Measurements from ENCODE around the gene HSD3B1. TPM values are rescaled to one million over a fixed set of nuclear protein-coding genes. Genes with fewer than 3 reads are reported as not detected.
A peak's percentile ranks its signal among the peaks of the same experiment; 100 is the strongest.

HSD3B1 gene
- total and polyA plus RNA-seq, 7 donors, result not detected

GRCh38 chr1:119537966-119538365, 31.0 kb downstream of the HSD3B1 start:
- WGBS, 3 donors, result 76 to 84% (median 83%) methylated on average over 3 of the region's 3 CpGs
- no peaks in the 10 kb centered on the region for H3K36me3 ChIP-seq (ENCODE audit: insufficient read depth in 1 of 2, low read depth in 1 of 2)
- TF ChIP-seq CTCF (IDR thresholded peaks at IDR 0.05), result no peak

GRCh38 chr1:119539636-119540035, 32.6 kb downstream of the HSD3B1 start:
- Histone ChIP-seq H3K4me3 (no peak overlapping the region), H3K4me1 (no peaks in the 10 kb centered on the region), H3K27ac (no peak overlapping the region), H3K9me3 (no peaks in the 10 kb centered on the region), H3K36me3 (ENCODE audit: insufficient read depth in 1 of 2, low read depth in 1 of 2) (no peaks in the 10 kb centered on the region), H3K27me3 (ENCODE audit: insufficient read depth in 3 of 3, low read length in 2 of 3) (no peaks in the 10 kb centered on the region)
- ATAC-seq, result no peak
- DNase-seq, result no peak
- intact Hi-C loops (cut with DNase I), result no loop called here
- TF ChIP-seq CTCF (IDR thresholded peaks at IDR 0.05), result no peak

More at GRCh38 chr1:119537966-119538365, 31.0 kb downstream of the HSD3B1 start:
- ATAC-seq (no peak), DNase-seq (no peak)
- Histone ChIP-seq H3K4me3 (no peak overlapping the region), H3K27ac (no peak overlapping the region), H3K27me3 (ENCODE audit: insufficient read depth in 3 of 3, low read length in 2 of 3) (no peaks in the 10 kb centered on the region), H3K9me3 (no peaks in the 10 kb centered on the region), H3K4me1 (no peaks in the 10 kb centered on the region)
- intact Hi-C loops (cut with DNase I), result no loop called here

GRCh38 chr1:119541389-119541788, 34.4 kb downstream of the HSD3B1 start:
- ATAC-seq, result no peak

GRCh38 chr1:119542492-119542946, 35.5 kb downstream of the HSD3B1 start:
- no peaks in the 10 kb centered on the region for H3K36me3 ChIP-seq (ENCODE audit: insufficient read depth in 1 of 2, low read depth in 1 of 2)
- no peak overlapping the region for H3K4me3 ChIP-seq
- ATAC-seq, result peak; percentile 74 to 88 (median 82)
- no peak for TF ChIP-seq CTCF (IDR thresholded peaks at IDR 0.05)
- intact Hi-C loops (cut with DNase I), result no loop called here
- no peaks in the 10 kb centered on the region for H3K9me3 ChIP-seq
- 25 to 31% (median 28%) methylated on average over 2 of the region's 2 CpGs for WGBS, 3 donors
- H3K27me3 ChIP-seq (ENCODE audit: insufficient read depth in 3 of 3, low read length in 2 of 3), result no peaks in the 10 kb centered on the region
- no peaks in the 10 kb centered on the region for H3K4me1 ChIP-seq
- H3K27ac ChIP-seq, result no peak overlapping the region
- DNase-seq, result no peak

More at GRCh38 chr1:119541389-119541788, 34.4 kb downstream of the HSD3B1 start:
- intact Hi-C loops (cut with DNase I), result no loop called here
- H3K27ac ChIP-seq, result no peak overlapping the region
- no peaks in the 10 kb centered on the region for H3K4me1 ChIP-seq
- DNase-seq, result no peak
- H3K9me3 ChIP-seq, result no peaks in the 10 kb centered on the region
- H3K36me3 ChIP-seq (ENCODE audit: insufficient read depth in 1 of 2, low read depth in 1 of 2), result no peaks in the 10 kb centered on the region
- no peak overlapping the region for H3K4me3 ChIP-seq
- WGBS, 3 donors, result 88 to 93% (median 90%) methylated on average over 3 of the region's 3 CpGs
- TF ChIP-seq CTCF (IDR thresholded peaks at IDR 0.05), result no peak
- no peaks in the 10 kb centered on the region for H3K27me3 ChIP-seq (ENCODE audit: insufficient read depth in 3 of 3, low read length in 2 of 3)

GRCh38 chr1:119544165-119544762, 37.3 kb downstream of the HSD3B1 start:
- intact Hi-C loops (cut with DNase I), result no loop called here
- H3K27me3 ChIP-seq (ENCODE audit: insufficient read depth in 3 of 3, low read length in 2 of 3), result no peaks in the 10 kb centered on the region
- 55 to 70% (median 60%) methylated on average over 3 of the region's 3 CpGs for WGBS, 3 donors
- H3K4me1 ChIP-seq, result no peaks in the 10 kb centered on the region
- H3K27ac ChIP-seq, result no peak overlapping the region
- H3K4me3 ChIP-seq, result no peak overlapping the region
- no peaks in the 10 kb centered on the region for H3K9me3 ChIP-seq
- H3K36me3 ChIP-seq (ENCODE audit: insufficient read depth in 1 of 2, low read depth in 1 of 2), result no peaks in the 10 kb centered on the region
- DNase-seq, result no peak
- ATAC-seq, result no peak
- TF ChIP-seq CTCF (IDR thresholded peaks at IDR 0.05), result no peak

All from psoas muscle (tissue), 8 donors.